HCT116 (cell line): ENCODE measurements around the gene AP3D1. TPM values are rescaled to one million over a fixed set of nuclear protein-coding genes. Genes with fewer than 3 reads are reported as not detected.

Experiments
- ATAC-seq: fragments of 200-7000 bp; cut with Tn5 transposase; 2 replicates; pipeline ENCODE4 v1.9.1; 2020; ENCODE audit warnings: mild to moderate bottlenecking, moderate library complexity
- BruUV-seq: library from RNA; stranded (reverse); fragments of 400-500 nt; replicated peaks from 2 replicates; lab custom pipeline; 2021; lab: Mats Ljungman, UMichigan
- CTCF ChIA-PET: fragments of 300-600 bp; sonication (Branson Sonifier 250); formaldehyde crosslinking; loops from one replicate; lab custom pipeline; 2021; ENCODE audit warnings: antibody characterized with exemption; lab: Charles Lee
- POLR2A ChIA-PET: fragments of 300-600, 350-600 bp; sonication (Branson Sonifier 250); formaldehyde crosslinking; loops from one replicate; lab custom pipeline; 2021; ENCODE audit warnings: antibody characterized with exemption; lab: Charles Lee
- RAD21 ChIA-PET, 2 experiments: fragments of 300-600 bp; sonication (Branson Sonifier 250); formaldehyde crosslinking; loops; one replicate each; lab custom pipeline; 2023; ENCODE audit warnings: low total read pairs in 2 of 2; ENCODE audit not compliant: uncharacterized antibody in 2 of 2, unreplicated experiment in 2 of 2, low non-redundant PET in 1 of 2; lab: Charles Lee
- DNase-seq: peaks from one replicate; pipeline ENCODE4 v3.0.0-alpha.2; 2010; ENCODE audit warnings: low read depth, low spot score
- H2AFZ ChIP-seq: fragments of 200-600 bp; shearing (Covaris generic), sonication (generic); 2 replicates; pipeline ENCODE4 v1.6.1; 2017; ENCODE audit warnings: low read depth, mixed run types, mixed read lengths, antibody characterized with exemption, low read length; ENCODE audit not compliant: poor library complexity, severe bottlenecking
- H3K27ac ChIP-seq: 2 replicates; pipeline ENCODE4 v1.5.1; 2012; ENCODE audit warnings: low read depth, low read length
- H3K27me3 ChIP-seq: fragments of 200-600 bp; sonication (generic); 2 replicates; pipeline ENCODE4 v1.6.1; 2016; ENCODE audit warnings: mixed run types, low read length, mixed read lengths; ENCODE audit not compliant: insufficient read depth
- H3K36me3 ChIP-seq, 2 experiments: fragments of 200-500 bp in 1 of 2; fragments of 200-600 bp in 1 of 2; sonication (Bioruptor generic) in 1 of 2; sonication (generic) in 1 of 2; 2 replicates each; pipeline versions ENCODE4 v1.5.1 to v1.6.1; 2014 to 2016; ENCODE audit warnings: low read length in 2 of 2, inconsistent platforms in 1 of 2, mixed read lengths in 1 of 2, mixed run types in 1 of 2; ENCODE audit not compliant: insufficient read depth in 2 of 2, control insufficient read depth in 1 of 2
- H3K4me1 ChIP-seq, 2 experiments: fragments of 200-600 bp in 1 of 2; sonication (generic) in 1 of 2; 2 replicates each; pipeline versions ENCODE4 v1.5.1 to v1.6.1; 2012 to 2017; ENCODE audit warnings: low read length in 2 of 2, inconsistent platforms in 1 of 2, mild to moderate bottlenecking in 1 of 2, mixed read lengths in 1 of 2, mixed run types in 1 of 2, moderate library complexity in 1 of 2; ENCODE audit not compliant: insufficient read depth in 2 of 2, control insufficient read depth in 1 of 2
- H3K4me2 ChIP-seq: fragments of 200-600 bp; sonication (generic); 2 replicates; pipeline ENCODE4 v1.6.1; 2017; ENCODE audit warnings: mixed run types, low read length, mixed read lengths
- H3K4me3 ChIP-seq, 2 experiments: fragments of 200-600 bp in 1 of 2; sonication (generic) in 1 of 2; replicated peaks in 1 of 2; 2 replicates each; pipeline ENCODE4 v1.5.1; 2011 to 2016; ENCODE audit warnings: low read length in 2 of 2, control low read depth in 1 of 2, low read depth in 1 of 2, mild to moderate bottlenecking in 1 of 2, mixed read lengths in 1 of 2, mixed run types in 1 of 2
- H3K79me2 ChIP-seq: fragments of 200-600 bp; sonication (generic); 2 replicates; pipeline ENCODE4 v1.6.1; 2017; ENCODE audit warnings: mild to moderate bottlenecking, mixed run types, low read length, moderate library complexity, mixed read lengths; ENCODE audit not compliant: insufficient read depth
- H3K9ac ChIP-seq: fragments of 200-600 bp; sonication (generic); 2 replicates; pipeline ENCODE4 v1.6.1; 2016; ENCODE audit warnings: low read length, mixed read lengths
- H3K9me2 ChIP-seq: fragments of 200-600 bp; sonication (generic), shearing (Covaris generic); 2 replicates; pipeline ENCODE4 v1.6.1; 2017; ENCODE audit warnings: mixed run types, mild to moderate bottlenecking, moderate library complexity; ENCODE audit not compliant: insufficient read depth
- H3K9me3 ChIP-seq, 2 experiments: fragments of 200-500 bp in 1 of 2; fragments of 200-600 bp in 1 of 2; sonication (Bioruptor generic) in 1 of 2; sonication (generic) in 1 of 2; 2 replicates each; pipeline ENCODE4 v1.6.1; 2014 to 2017; ENCODE audit warnings: low read length in 2 of 2, mixed read lengths in 2 of 2, inconsistent platforms in 1 of 2, low read depth in 1 of 2, mild to moderate bottlenecking in 1 of 2, mixed run types in 1 of 2, moderate library complexity in 1 of 2; ENCODE audit not compliant: control insufficient read depth in 1 of 2, insufficient read depth in 1 of 2
- H4K20me1 ChIP-seq: fragments of 200-600 bp; sonication (generic), shearing (Covaris generic); 2 replicates; pipeline ENCODE4 v1.6.1; 2017; ENCODE audit warnings: mixed run types, mild to moderate bottlenecking, moderate library complexity; ENCODE audit not compliant: insufficient read depth
- CEBPB ChIP-seq: IDR thresholded peaks from 2 replicates; pipeline ENCODE4 v1.6.1; 2012; ENCODE audit warnings: low read depth
- EGR1 ChIP-seq: IDR thresholded peaks from 2 replicates; pipeline ENCODE4 v1.6.1; 2012; ENCODE audit warnings: low read depth
- ELF1 ChIP-seq: IDR thresholded peaks from 2 replicates; pipeline ENCODE4 v1.6.1; 2012; ENCODE audit warnings: low read depth, borderline replicate concordance
- EZH2phosphoT487 ChIP-seq: fragments of 200-600 bp; IDR thresholded peaks from 2 replicates; pipeline ENCODE4 v1.6.1; 2018; ENCODE audit warnings: antibody characterized with exemption, borderline replicate concordance
- POLR2A ChIP-seq: IDR thresholded peaks from 2 replicates; pipeline ENCODE4 v1.7.0; 2011; ENCODE audit warnings: borderline replicate concordance; ENCODE audit not compliant: insufficient read depth, insufficient read length; ENCODE audit errors: extremely low read depth
- RAD21 ChIP-seq: IDR thresholded peaks from 2 replicates; pipeline ENCODE4 v1.6.1; 2012; ENCODE audit warnings: low read depth, mild to moderate bottlenecking
- SP1 ChIP-seq: IDR thresholded peaks from 2 replicates; pipeline ENCODE4 v1.6.1; 2012; ENCODE audit warnings: low read depth
- SRF ChIP-seq: IDR thresholded peaks from 2 replicates; pipeline ENCODE4 v1.6.1; 2012; ENCODE audit warnings: low read depth
- ZFX ChIP-seq: fragments of 450-650 bp; IDR thresholded peaks from 2 replicates; pipeline ENCODE4 v1.6.1; 2017
- intact Hi-C: fragments of 100-400 bp; cut with micrococcal nuclease; formaldehyde crosslinking; loops from 2 replicates; pipeline ENCODE4 v1.10.0; 2022
- total RNA-seq: library from RNA; stranded (reverse); gene quantifications from one replicate; pipeline ENCODE4 v1.2.1, GENCODE V29; 2021; ENCODE audit not compliant: unreplicated experiment
- TF ChIP-seq, protein P1 (sequence below): IDR thresholded peaks from 2 replicates; pipeline ENCODE4 v1.6.1; 2012
- TF ChIP-seq, protein P2 (sequence below): IDR thresholded peaks from 2 replicates; pipeline ENCODE4 v1.6.1; 2011; ENCODE audit warnings: mild to moderate bottlenecking, low read length, moderate library complexity; ENCODE audit not compliant: insufficient replicate concordance; ENCODE audit errors: extremely low read depth
- TF ChIP-seq, protein P3 (sequence below), 3 experiments: fragments of 200-600 bp in 1 of 3; sonication (generic) in 1 of 3; IDR thresholded peaks in 2 of 3; conservative IDR thresholded peaks in 1 of 3; 2 replicates each; pipeline ENCODE4 v1.5.1; 2012 to 2017; ENCODE audit warnings: low read depth in 2 of 3, low read length in 2 of 3, antibody characterized with exemption in 1 of 3, borderline replicate concordance in 1 of 3, control low read depth in 1 of 3, mild to moderate bottlenecking in 1 of 3, mixed read lengths in 1 of 3, mixed run types in 1 of 3, moderate library complexity in 1 of 3; ENCODE audit not compliant: insufficient read depth in 1 of 3

Gene AP3D1
- total RNA-seq, 1 experiment from 2014 or later: 137 TPM

DNA sequence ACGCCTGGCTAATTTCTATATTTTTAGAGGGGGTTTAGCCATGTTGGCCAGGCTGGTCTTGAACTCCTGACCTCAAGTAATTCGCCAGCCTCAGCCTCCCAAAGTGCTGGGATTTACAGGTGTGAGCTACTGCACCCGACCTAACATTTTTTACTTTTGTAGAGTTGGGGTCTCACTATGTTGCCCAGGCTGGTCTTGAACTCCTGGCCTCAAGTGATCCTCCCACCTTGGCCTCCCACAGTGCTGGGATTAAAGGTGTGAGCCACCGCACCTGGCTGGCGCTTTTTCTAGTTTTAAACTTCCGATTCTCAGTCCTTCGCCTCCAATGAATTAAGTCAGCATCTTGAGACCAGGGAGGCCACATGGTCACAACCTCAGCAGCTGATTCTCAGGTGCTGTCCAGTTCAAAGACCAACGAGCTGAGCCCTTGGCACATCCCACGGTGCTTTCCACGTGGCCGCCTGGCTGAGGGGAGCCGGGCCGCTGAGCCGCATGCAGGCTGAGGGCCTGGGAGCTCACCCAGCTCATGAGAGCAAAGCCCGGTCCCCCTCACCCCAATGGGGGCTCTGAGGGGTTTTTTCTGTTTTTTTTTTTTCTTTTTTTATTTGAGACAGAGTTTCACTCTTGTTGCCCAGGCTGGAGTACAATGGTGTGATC is 9.1 kb downstream of the AP3D1 start:
- H3K36me3 ChIP-seq: peaks cover 9 to 18% of the 10 kb centered on the region in 2 experiments; a peak in 3 of 4 replicates
- no peaks in the 10 kb centered on the region for H3K4me1 ChIP-seq
- intact Hi-C loops: no loop called here
- no peak for DNase-seq
- TF ChIP-seq ELF1 (no peak), POLR2A (no peak), SRF (no peak), RAD21 (no peak), SP1 (no peak), ZFX (no peak), EZH2phosphoT487 (no peak), EGR1 (no peak), CEBPB (no peak)
- TF ChIP-seq, protein P1, sequence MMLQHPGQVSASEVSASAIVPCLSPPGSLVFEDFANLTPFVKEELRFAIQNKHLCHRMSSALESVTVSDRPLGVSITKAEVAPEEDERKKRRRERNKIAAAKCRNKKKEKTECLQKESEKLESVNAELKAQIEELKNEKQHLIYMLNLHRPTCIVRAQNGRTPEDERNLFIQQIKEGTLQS: no peak
- TF ChIP-seq, protein P2, sequence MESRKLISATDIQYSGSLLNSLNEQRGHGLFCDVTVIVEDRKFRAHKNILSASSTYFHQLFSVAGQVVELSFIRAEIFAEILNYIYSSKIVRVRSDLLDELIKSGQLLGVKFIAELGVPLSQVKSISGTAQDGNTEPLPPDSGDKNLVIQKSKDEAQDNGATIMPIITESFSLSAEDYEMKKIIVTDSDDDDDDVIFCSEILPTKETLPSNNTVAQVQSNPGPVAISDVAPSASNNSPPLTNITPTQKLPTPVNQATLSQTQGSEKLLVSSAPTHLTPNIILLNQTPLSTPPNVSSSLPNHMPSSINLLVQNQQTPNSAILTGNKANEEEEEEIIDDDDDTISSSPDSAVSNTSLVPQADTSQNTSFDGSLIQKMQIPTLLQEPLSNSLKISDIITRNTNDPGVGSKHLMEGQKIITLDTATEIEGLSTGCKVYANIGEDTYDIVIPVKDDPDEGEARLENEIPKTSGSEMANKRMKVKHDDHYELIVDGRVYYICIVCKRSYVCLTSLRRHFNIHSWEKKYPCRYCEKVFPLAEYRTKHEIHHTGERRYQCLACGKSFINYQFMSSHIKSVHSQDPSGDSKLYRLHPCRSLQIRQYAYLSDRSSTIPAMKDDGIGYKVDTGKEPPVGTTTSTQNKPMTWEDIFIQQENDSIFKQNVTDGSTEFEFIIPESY: no peak
- TF ChIP-seq, protein P3, sequence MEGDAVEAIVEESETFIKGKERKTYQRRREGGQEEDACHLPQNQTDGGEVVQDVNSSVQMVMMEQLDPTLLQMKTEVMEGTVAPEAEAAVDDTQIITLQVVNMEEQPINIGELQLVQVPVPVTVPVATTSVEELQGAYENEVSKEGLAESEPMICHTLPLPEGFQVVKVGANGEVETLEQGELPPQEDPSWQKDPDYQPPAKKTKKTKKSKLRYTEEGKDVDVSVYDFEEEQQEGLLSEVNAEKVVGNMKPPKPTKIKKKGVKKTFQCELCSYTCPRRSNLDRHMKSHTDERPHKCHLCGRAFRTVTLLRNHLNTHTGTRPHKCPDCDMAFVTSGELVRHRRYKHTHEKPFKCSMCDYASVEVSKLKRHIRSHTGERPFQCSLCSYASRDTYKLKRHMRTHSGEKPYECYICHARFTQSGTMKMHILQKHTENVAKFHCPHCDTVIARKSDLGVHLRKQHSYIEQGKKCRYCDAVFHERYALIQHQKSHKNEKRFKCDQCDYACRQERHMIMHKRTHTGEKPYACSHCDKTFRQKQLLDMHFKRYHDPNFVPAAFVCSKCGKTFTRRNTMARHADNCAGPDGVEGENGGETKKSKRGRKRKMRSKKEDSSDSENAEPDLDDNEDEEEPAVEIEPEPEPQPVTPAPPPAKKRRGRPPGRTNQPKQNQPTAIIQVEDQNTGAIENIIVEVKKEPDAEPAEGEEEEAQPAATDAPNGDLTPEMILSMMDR (IDR thresholded peaks at IDR 0.05 in 2 of 3, conservative IDR thresholded peaks at IDR 0.05 in 1 of 3; ENCODE audit: borderline replicate concordance in 1 of 3, insufficient read depth in 1 of 3, low read depth in 2 of 3, low read length in 2 of 3): no peak
- TF ChIP-seq, all 23 proteins: peak for 0
- peaks cover 93% of the 10 kb centered on the region for H3K79me2 ChIP-seq
- no peak for ATAC-seq
- H3K9me2 ChIP-seq: no peaks in the 10 kb centered on the region
- H3K9ac ChIP-seq: no peak overlapping the region
- H3K27me3 ChIP-seq: no peaks in the 10 kb centered on the region
- no peaks in the 10 kb centered on the region for H4K20me1 ChIP-seq
- CTCF ChIA-PET: no interaction called here
- BruUV-seq: no TSS peak
- H3K4me2 ChIP-seq: no peak overlapping the region
- H3K4me3 ChIP-seq: no peak overlapping the region
- POLR2A ChIA-PET: no interaction called here
- RAD21 ChIA-PET: no interaction called here
- no peak overlapping the region for H2AFZ ChIP-seq
- no peaks in the 10 kb centered on the region for H3K9me3 ChIP-seq
- no peak overlapping the region for H3K27ac ChIP-seq
